ENCODE measurements around the gene SH3TC1. TPM values are rescaled to one million over a fixed set of nuclear protein-coding genes. Genes with fewer than 3 reads are reported as not detected.

Gene SH3TC1
- total and polyA plus RNA-seq, 2 of the 13 experiments (the other 11 are each of a cell fraction or from before 2014, with no cell fraction given): 14.9 to 21.8 TPM

DNA sequence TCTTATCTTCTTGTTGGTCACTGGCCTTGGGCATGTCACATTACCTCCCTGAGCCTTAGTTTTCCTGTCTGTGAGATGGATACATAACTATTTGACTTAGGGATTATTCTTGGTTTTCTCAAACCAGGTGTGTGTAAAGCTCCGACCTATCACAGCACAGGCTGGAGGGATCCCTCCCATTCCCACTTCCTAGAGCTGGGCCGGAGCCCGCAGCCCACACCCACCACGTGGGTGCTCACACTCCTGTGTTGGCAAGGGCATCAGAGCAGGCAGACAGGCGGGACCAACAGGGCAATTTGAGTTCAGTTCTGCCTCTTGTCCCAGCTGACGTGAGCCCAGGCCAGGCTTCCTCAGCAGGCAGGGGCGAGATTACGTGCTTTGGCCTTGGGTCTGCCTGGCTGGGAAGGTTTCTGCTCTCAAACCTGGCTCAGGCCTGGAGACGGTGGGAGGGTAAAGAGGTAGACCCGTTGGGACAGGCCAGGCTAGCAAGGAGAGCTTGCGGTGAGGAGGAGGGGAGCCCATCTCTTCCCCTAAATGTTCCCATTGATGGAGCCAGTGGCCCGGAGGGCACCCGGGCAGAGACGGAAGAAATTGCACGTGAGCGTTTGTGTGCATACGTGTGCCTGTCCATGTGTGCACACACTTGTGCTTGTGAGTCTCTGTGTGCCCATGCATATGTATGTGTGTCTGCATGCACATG is 734 bp upstream of the SH3TC1 start (continued):
- TF ChIP-seq, protein P1, sequence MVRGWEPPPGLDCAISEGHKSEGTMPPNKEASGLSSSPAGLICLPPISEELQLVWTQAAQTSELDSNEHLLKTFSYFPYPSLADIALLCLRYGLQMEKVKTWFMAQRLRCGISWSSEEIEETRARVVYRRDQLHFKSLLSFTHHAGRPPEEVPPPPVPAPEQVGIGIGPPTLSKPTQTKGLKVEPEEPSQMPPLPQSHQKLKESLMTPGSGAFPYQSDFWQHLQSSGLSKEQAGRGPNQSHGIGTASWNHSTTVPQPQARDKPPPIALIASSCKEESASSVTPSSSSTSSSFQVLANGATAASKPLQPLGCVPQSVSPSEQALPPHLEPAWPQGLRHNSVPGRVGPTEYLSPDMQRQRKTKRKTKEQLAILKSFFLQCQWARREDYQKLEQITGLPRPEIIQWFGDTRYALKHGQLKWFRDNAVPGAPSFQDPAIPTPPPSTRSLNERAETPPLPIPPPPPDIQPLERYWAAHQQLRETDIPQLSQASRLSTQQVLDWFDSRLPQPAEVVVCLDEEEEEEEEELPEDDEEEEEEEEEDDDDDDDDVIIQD (CRISPR knock-in tag; IDR thresholded peaks at IDR 0.05; ENCODE audit: low read depth): no peak
- TF ChIP-seq PAWR (CRISPR knock-in tag; IDR thresholded peaks at IDR 0.05; ENCODE audit: borderline replicate concordance) (no peak), ZSCAN29 (CRISPR knock-in tag; conservative IDR thresholded peaks at IDR 0.05) (no peak), RCOR2 (CRISPR knock-in tag; IDR thresholded peaks at IDR 0.05) (peak; percentile 18; the same call in 1 of the 2 replicates), TAF1 (CRISPR knock-in tag; IDR thresholded peaks at IDR 0.05) (no peak), ZFX (CRISPR knock-in tag; IDR thresholded peaks at IDR 0.05; ENCODE audit: low read depth) (no peak), SSRP1 (CRISPR knock-in tag; IDR thresholded peaks at IDR 0.05) (no peak), HOXA9 (CRISPR knock-in tag; IDR thresholded peaks at IDR 0.05; ENCODE audit: borderline replicate concordance) (no peak), ZNF766 (CRISPR knock-in tag; IDR thresholded peaks at IDR 0.05; ENCODE audit: borderline replicate concordance) (no peak), PHF5A (CRISPR knock-in tag; IDR thresholded peaks at IDR 0.05; ENCODE audit: low read depth, unreplicated experiment) (no peak), SNRNP70 (IDR thresholded peaks at IDR 0.05; ENCODE audit: low read depth, low read length) (no peak), ETV6 (CRISPR knock-in tag; conservative IDR thresholded peaks at IDR 0.05) (no peak), ZFY (CRISPR knock-in tag; IDR thresholded peaks at IDR 0.05) (no peak), SP5 (CRISPR knock-in tag; IDR thresholded peaks at IDR 0.05; ENCODE audit: borderline replicate concordance, low read depth) (no peak), MAZ (IDR thresholded peaks at IDR 0.05; ENCODE audit: borderline replicate concordance, low read depth, low read length) (no peak), MAZ (CRISPR knock-in tag; IDR thresholded peaks at IDR 0.05; ENCODE audit: low read depth) (no peak), ZNF33A (CRISPR knock-in tag; IDR thresholded peaks at IDR 0.05; ENCODE audit: borderline replicate concordance) (no peak)
- TF ChIP-seq, protein P2, sequence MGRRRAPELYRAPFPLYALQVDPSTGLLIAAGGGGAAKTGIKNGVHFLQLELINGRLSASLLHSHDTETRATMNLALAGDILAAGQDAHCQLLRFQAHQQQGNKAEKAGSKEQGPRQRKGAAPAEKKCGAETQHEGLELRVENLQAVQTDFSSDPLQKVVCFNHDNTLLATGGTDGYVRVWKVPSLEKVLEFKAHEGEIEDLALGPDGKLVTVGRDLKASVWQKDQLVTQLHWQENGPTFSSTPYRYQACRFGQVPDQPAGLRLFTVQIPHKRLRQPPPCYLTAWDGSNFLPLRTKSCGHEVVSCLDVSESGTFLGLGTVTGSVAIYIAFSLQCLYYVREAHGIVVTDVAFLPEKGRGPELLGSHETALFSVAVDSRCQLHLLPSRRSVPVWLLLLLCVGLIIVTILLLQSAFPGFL (CRISPR knock-in tag; IDR thresholded peaks at IDR 0.05): 0 out of 2 replicates have a peak, but pooled peaks have one; percentile 23
- TF ChIP-seq, protein P3, sequence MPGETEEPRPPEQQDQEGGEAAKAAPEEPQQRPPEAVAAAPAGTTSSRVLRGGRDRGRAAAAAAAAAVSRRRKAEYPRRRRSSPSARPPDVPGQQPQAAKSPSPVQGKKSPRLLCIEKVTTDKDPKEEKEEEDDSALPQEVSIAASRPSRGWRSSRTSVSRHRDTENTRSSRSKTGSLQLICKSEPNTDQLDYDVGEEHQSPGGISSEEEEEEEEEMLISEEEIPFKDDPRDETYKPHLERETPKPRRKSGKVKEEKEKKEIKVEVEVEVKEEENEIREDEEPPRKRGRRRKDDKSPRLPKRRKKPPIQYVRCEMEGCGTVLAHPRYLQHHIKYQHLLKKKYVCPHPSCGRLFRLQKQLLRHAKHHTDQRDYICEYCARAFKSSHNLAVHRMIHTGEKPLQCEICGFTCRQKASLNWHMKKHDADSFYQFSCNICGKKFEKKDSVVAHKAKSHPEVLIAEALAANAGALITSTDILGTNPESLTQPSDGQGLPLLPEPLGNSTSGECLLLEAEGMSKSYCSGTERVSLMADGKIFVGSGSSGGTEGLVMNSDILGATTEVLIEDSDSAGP (CRISPR knock-in tag; IDR thresholded peaks at IDR 0.05; ENCODE audit: borderline replicate concordance): no peak; the same call in 1 of the 2 replicates
- TF ChIP-seq, protein P4, sequence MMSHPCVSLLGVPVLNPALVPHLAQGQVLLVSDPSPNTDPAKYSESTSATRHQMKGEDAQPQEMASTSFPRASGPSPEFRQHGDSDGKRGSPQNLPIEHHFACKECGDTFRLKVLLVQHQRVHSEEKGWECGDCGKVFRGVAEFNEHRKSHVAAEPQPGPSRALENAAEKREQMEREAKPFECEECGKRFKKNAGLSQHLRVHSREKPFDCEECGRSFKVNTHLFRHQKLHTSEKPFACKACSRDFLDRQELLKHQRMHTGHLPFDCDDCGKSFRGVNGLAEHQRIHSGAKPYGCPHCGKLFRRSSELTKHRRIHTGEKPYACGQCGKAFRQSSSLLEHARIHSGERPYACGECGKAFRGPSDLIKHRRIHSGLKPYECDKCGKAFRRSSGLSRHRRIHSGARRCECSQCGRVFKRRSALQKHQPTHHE (CRISPR knock-in tag; IDR thresholded peaks at IDR 0.05; ENCODE audit: borderline replicate concordance): no peak
- TF ChIP-seq, protein P5, sequence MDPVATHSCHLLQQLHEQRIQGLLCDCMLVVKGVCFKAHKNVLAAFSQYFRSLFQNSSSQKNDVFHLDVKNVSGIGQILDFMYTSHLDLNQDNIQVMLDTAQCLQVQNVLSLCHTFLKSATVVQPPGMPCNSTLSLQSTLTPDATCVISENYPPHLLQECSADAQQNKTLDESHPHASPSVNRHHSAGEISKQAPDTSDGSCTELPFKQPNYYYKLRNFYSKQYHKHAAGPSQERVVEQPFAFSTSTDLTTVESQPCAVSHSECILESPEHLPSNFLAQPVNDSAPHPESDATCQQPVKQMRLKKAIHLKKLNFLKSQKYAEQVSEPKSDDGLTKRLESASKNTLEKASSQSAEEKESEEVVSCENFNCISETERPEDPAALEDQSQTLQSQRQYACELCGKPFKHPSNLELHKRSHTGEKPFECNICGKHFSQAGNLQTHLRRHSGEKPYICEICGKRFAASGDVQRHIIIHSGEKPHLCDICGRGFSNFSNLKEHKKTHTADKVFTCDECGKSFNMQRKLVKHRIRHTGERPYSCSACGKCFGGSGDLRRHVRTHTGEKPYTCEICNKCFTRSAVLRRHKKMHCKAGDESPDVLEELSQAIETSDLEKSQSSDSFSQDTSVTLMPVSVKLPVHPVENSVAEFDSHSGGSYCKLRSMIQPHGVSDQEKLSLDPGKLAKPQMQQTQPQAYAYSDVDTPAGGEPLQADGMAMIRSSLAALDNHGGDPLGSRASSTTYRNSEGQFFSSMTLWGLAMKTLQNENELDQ (CRISPR knock-in tag; IDR thresholded peaks at IDR 0.05; ENCODE audit: borderline replicate concordance): no peak

All from HepG2 (cell line).